CD14-positive monocyte (primary cell): ENCODE results near the gene CMYA5. TPM values are rescaled to one million over a fixed set of nuclear protein-coding genes. Genes with fewer than 3 reads are reported as not detected.

ENCODE experiments used
- DNase-seq, 3 donors: peaks; one replicate each; pipeline ENCODE4 v3.0.0-alpha.2; 2011 to 2022
- H2AFZ ChIP-seq: 2 replicates; pipeline ENCODE4 v1.6.0; 2012; ENCODE audit warnings: mild to moderate bottlenecking, low read depth, low read length, inconsistent platforms; ENCODE audit not compliant: insufficient read depth, poor library complexity, severe bottlenecking
- H3K27ac ChIP-seq, 2 donors: 1 replicate in 1 of 2; 2 replicates in 1 of 2; pipeline ENCODE4 v1.5.1; 2012 to 2013; ENCODE audit warnings: low read length in 2 of 2, control low read depth in 1 of 2, inconsistent platforms in 1 of 2, low read depth in 1 of 2, mild to moderate bottlenecking in 1 of 2
- H3K27me3 ChIP-seq, 2 donors: one replicate each; pipeline versions ENCODE4 v1.6.0 to v1.6.1; 2011 to 2013; ENCODE audit warnings: low read length in 2 of 2; ENCODE audit not compliant: control insufficient read depth in 2 of 2, insufficient read depth in 2 of 2
- H3K36me3 ChIP-seq, 2 donors: replicated peaks in 1 of 2; 1 replicate in 1 of 2; 2 replicates in 1 of 2; pipeline versions ENCODE4 v1.5.1 to v1.6.1; 2012 to 2013; ENCODE audit warnings: low read length in 2 of 2, control low read depth in 1 of 2, inconsistent platforms in 1 of 2, mild to moderate bottlenecking in 1 of 2; ENCODE audit not compliant: insufficient read depth in 2 of 2, control insufficient read depth in 1 of 2
- H3K4me1 ChIP-seq, 2 donors: 1 replicate in 1 of 2; 2 replicates in 1 of 2; pipeline versions ENCODE4 v1.5.1 to v1.6.1; 2012 to 2013; ENCODE audit warnings: low read length in 2 of 2, control low read depth in 1 of 2, inconsistent platforms in 1 of 2, mild to moderate bottlenecking in 1 of 2, moderate library complexity in 1 of 2; ENCODE audit not compliant: insufficient read depth in 2 of 2, control insufficient read depth in 1 of 2
- H3K4me2 ChIP-seq: replicated peaks from 2 replicates; pipeline ENCODE3; 2012; ENCODE audit warnings: low read length, moderate library complexity, mild to moderate bottlenecking; ENCODE audit not compliant: poor library complexity, severe bottlenecking; ENCODE audit errors: extremely low read depth
- H3K4me3 ChIP-seq, 3 experiments: fragments of 200-600 bp in 1 of 3; sonication (generic) in 1 of 3; replicated peaks in 1 of 3; 1 replicate in 2 of 3; 2 replicates in 1 of 3; pipeline ENCODE4 v1.5.1; 2011 to 2013; ENCODE audit warnings: low read length in 3 of 3, mild to moderate bottlenecking in 3 of 3, control low read depth in 2 of 3, low read depth in 2 of 3, inconsistent platforms in 1 of 3, moderate library complexity in 1 of 3
- H3K79me2 ChIP-seq: 2 replicates; pipeline ENCODE4 v1.6.0; 2012; ENCODE audit warnings: mild to moderate bottlenecking, control low read depth, inconsistent platforms, low read length, moderate library complexity; ENCODE audit not compliant: insufficient read depth
- H3K9ac ChIP-seq: 2 replicates; pipeline ENCODE4 v1.6.0; 2017; ENCODE audit warnings: low read length, mild to moderate bottlenecking; ENCODE audit not compliant: insufficient read depth, poor library complexity, severe bottlenecking
- H3K9me3 ChIP-seq, 2 donors: replicated peaks in 1 of 2; 1 replicate in 1 of 2; 2 replicates in 1 of 2; pipeline versions ENCODE4 v1.5.1 to v1.6.1; 2012 to 2013; ENCODE audit warnings: low read length in 2 of 2, control low read depth in 1 of 2; ENCODE audit not compliant: control insufficient read depth in 1 of 2, insufficient read depth in 1 of 2
- H4K20me1 ChIP-seq: 2 replicates; pipeline ENCODE4 v1.6.0; 2012; ENCODE audit warnings: mild to moderate bottlenecking, low read length, control low read depth, moderate library complexity; ENCODE audit not compliant: insufficient read depth
- H3K27ac Mint-ChIP-seq, 7 donors: one replicate each; pipeline ENCODE4 v1.8.0; 2020; ENCODE audit warnings: mild to moderate bottlenecking in 7 of 7, mixed read lengths in 7 of 7, moderate library complexity in 6 of 7, inconsistent platforms in 2 of 7
- H3K27me3 Mint-ChIP-seq, 3 donors: one replicate each; pipeline ENCODE4 v1.8.0; 2021 to 2022; ENCODE audit warnings: low read depth in 3 of 3, mild to moderate bottlenecking in 3 of 3, mixed read lengths in 3 of 3, moderate library complexity in 3 of 3, inconsistent platforms in 1 of 3
- H3K36me3 Mint-ChIP-seq, 2 donors: one replicate each; pipeline ENCODE4 v1.8.0; 2020; ENCODE audit warnings: mixed read lengths in 2 of 2, inconsistent platforms in 1 of 2, mild to moderate bottlenecking in 1 of 2
- H3K4me1 Mint-ChIP-seq: one replicate; pipeline ENCODE4 v1.8.0; 2020; ENCODE audit warnings: mild to moderate bottlenecking, mixed read lengths
- H3K4me3 Mint-ChIP-seq, 2 donors: one replicate each; pipeline ENCODE4 v1.8.0; 2020; ENCODE audit warnings: mild to moderate bottlenecking in 2 of 2, mixed read lengths in 2 of 2, moderate library complexity in 1 of 2
- H3K9me3 Mint-ChIP-seq, 7 donors: one replicate each; pipeline ENCODE4 v1.8.0; 2020 to 2022; ENCODE audit warnings: mixed read lengths in 7 of 7, mild to moderate bottlenecking in 6 of 7, moderate library complexity in 6 of 7, inconsistent platforms in 2 of 7
- CTCF ChIP-seq: fragments of 200-600 bp; IDR thresholded peaks from one replicate; pipeline ENCODE4 v1.8.0; 2022; ENCODE audit warnings: antibody characterized with exemption, mild to moderate bottlenecking
- WGBS: methylation state at CpG from one replicate; pipeline ENCODE4 v1.1.5; 2013; ENCODE audit warnings: missing lambda C conversion rate; ENCODE audit not compliant: insufficient coverage; 5-methylcytosine and 5-hydroxymethylcytosine counted together
- intact Hi-C, 2 donors: fragments of 100-400 bp; cut with micrococcal nuclease; formaldehyde crosslinking; loops; one replicate each; pipeline versions ENCODE4 v1.15.0 to v1.15.1; 2023
- polyA plus RNA-seq, 3 donors: library from polyadenylated mRNA; depleted of rRNA in 1 of 3; unstranded in 2 of 3; stranded (reverse) in 1 of 3; fragments of 300-500 nt in 2 of 3; fragments of >200 nt in 1 of 3; fragmentation: Illumina TruSeq in 2 of 3; gene quantifications; 1 replicate in 2 of 3; 2 replicates in 1 of 3; pipeline ENCODE4 v1.2.3, GENCODE V29; 2012 to 2021

Gene CMYA5
- polyA plus RNA-seq, 3 donors = 0.01 to 0.17 TPM; not detected in 1

DNA sequence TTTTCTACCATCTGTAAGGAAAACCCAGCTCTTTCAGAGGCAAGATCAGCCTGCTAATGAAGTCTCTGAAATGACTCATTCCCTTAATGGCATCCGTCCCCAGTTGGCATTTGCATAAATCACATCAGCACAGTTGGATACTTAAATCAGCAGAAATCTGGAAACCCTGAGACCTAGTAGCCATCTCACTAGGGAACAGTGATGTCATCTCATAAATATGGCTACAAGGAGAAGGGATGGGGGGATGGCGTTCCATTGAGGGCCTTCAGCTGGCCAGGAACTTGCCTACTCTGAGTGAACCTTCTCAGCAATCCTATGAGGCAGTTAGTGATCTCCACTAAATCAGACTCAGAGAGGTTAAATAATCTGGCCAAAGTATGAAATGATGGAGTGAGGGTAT is 81.8 kb downstream of the CMYA5 start:
- no peak overlapping the region for H2AFZ ChIP-seq

GRCh38 chr5:79772651-79773050 is 83.0 kb downstream of the CMYA5 start:
- Mint-ChIP-seq H3K27ac (no peak overlapping the region), H3K9me3 (peaks cover 6 to 25% (median 16%) of the 10 kb centered on the region in 7 donors), H3K36me3 (no peaks in the 10 kb centered on the region), H3K4me1 (no peaks in the 10 kb centered on the region), H3K27me3 (peaks cover 0 to 2% (median 0%) of the 10 kb centered on the region in 3 donors), H3K4me3 (no peak overlapping the region)
- no CpG with 5 or more reads among the region's 5 CpGs for WGBS
- no peak for DNase-seq
- H3K4me1 ChIP-seq = no peaks in the 10 kb centered on the region
- no peaks in the 10 kb centered on the region for H3K27me3 ChIP-seq
- peaks cover 5 to 14% of the 10 kb centered on the region in 2 donors for H3K9me3 ChIP-seq
- H3K4me3 ChIP-seq = no peak overlapping the region
- no peaks in the 10 kb centered on the region for H3K79me2 ChIP-seq
- no peaks in the 10 kb centered on the region for H3K36me3 ChIP-seq
- no peak overlapping the region for H3K27ac ChIP-seq
- H3K9ac ChIP-seq = no peak overlapping the region
- no peak overlapping the region for H3K4me2 ChIP-seq
- H4K20me1 ChIP-seq = no peaks in the 10 kb centered on the region
- intact Hi-C loops = no loop called here
- no peak overlapping the region for H2AFZ ChIP-seq
- no peak for TF ChIP-seq CTCF

More for the DNA sequence above, 81.8 kb downstream of the CMYA5 start:
- no peaks in the 10 kb centered on the region for H3K4me1 Mint-ChIP-seq
- peaks cover 0 to 2% (median 0%) of the 10 kb centered on the region in 3 donors for H3K27me3 Mint-ChIP-seq
- Histone ChIP-seq H3K4me1 (no peaks in the 10 kb centered on the region), H3K79me2 (no peaks in the 10 kb centered on the region), H3K9ac (no peak overlapping the region), H3K9me3 (peaks cover 5 to 14% of the 10 kb centered on the region in 2 donors), H3K4me2 (no peak overlapping the region), H3K27ac (no peak overlapping the region), H4K20me1 (no peaks in the 10 kb centered on the region), H3K27me3 (no peaks in the 10 kb centered on the region), H3K4me3 (no peak overlapping the region), H3K36me3 (no peaks in the 10 kb centered on the region)
- intact Hi-C loops = no loop called here
- peaks cover 8 to 31% (median 16%) of the 10 kb centered on the region in 7 donors for H3K9me3 Mint-ChIP-seq
- H3K4me3 Mint-ChIP-seq = no peak overlapping the region
- DNase-seq = no peak
- WGBS = 100% methylated on average over 2 of the region's 2 CpGs
- TF ChIP-seq CTCF = no peak
- no peak overlapping the region for H3K27ac Mint-ChIP-seq
- no peaks in the 10 kb centered on the region for H3K36me3 Mint-ChIP-seq
